Measurements from ENCODE around the gene NCAPG2. TPM values are rescaled to one million over a fixed set of nuclear protein-coding genes. Genes with fewer than 3 reads are reported as not detected.

NCAPG2 gene
- total and polyA plus RNA-seq, 2 of the 13 experiments (the other 11 are each of a cell fraction or from before 2014, with no cell fraction given), result 15.1 to 30.7 TPM

GRCh38 chr7:158733220-158733519 lies 28.6 kb upstream of the NCAPG2 start (continued):
- no peak for TF ChIP-seq ARID4A (CRISPR knock-in tag; IDR thresholded peaks at IDR 0.05; ENCODE audit: borderline replicate concordance)
- TF ChIP-seq CCAR2 (optimal IDR thresholded peaks at IDR 0.05; ENCODE audit: low read depth, low read length), result no peak
- TF ChIP-seq ZNF609 (CRISPR knock-in tag; IDR thresholded peaks at IDR 0.05; ENCODE audit: borderline replicate concordance), result no peak
- TF ChIP-seq TP53 (CRISPR knock-in tag; conservative IDR thresholded peaks at IDR 0.05), result no peak
- no peak for TF ChIP-seq RFXAP (CRISPR knock-in tag; IDR thresholded peaks at IDR 0.05; ENCODE audit: borderline replicate concordance)
- no peak for TF ChIP-seq MTA1 (CRISPR knock-in tag; IDR thresholded peaks at IDR 0.05; ENCODE audit: borderline replicate concordance)
- TF ChIP-seq ZBTB21 (CRISPR knock-in tag; IDR thresholded peaks at IDR 0.05), result no peak

All from HepG2 (cell line).